GM12878 (cell line): ENCODE measurements around the gene DOK4. TPM values are rescaled to one million over a fixed set of nuclear protein-coding genes. Genes with fewer than 3 reads are reported as not detected.

Experiments
- BRCA1 ChIP-seq: IDR thresholded peaks from 2 replicates; pipeline ENCODE4 v1.6.1; 2011; ENCODE audit warnings: low read depth, low read length, improper control_type of control experiment
- CBX3 ChIP-seq: fragments of 200-600 bp; sonication (generic); IDR thresholded peaks from 2 replicates; pipeline ENCODE4 v1.6.1; 2016; ENCODE audit warnings: low read depth, borderline replicate concordance
- CEBPB ChIP-seq, 2 experiments: fragments of 150-350 bp in 1 of 2; IDR thresholded peaks; 2 replicates each; pipeline ENCODE4 v1.6.1; 2012 to 2014; ENCODE audit warnings: low read depth in 2 of 2, low read length in 2 of 2, borderline replicate concordance in 1 of 2, inconsistent platforms in 1 of 2
- MEF2A ChIP-seq: IDR thresholded peaks from 2 replicates; pipeline ENCODE4 v1.6.1; 2011; ENCODE audit warnings: low read depth, mild to moderate bottlenecking, low read length, moderate library complexity; ENCODE audit not compliant: insufficient read depth
- NFYB ChIP-seq: IDR thresholded peaks from 2 replicates; pipeline ENCODE4 v1.6.1; 2011; ENCODE audit warnings: low read depth, mild to moderate bottlenecking, low read length, improper control_type of control experiment, moderate library complexity; ENCODE audit not compliant: insufficient read depth
- NR2C1 ChIP-seq: fragments of 450-650 bp; IDR thresholded peaks from 2 replicates; pipeline ENCODE4 v1.6.1; 2017; ENCODE audit warnings: antibody characterized with exemption, mild to moderate bottlenecking, moderate library complexity
- NR2F1 ChIP-seq: fragments of 450-650 bp; conservative IDR thresholded peaks from 2 replicates; pipeline ENCODE4 v1.6.1; 2017; ENCODE audit warnings: mild to moderate bottlenecking
- PAX8 ChIP-seq: fragments of 450-650 bp; IDR thresholded peaks from 2 replicates; pipeline ENCODE4 v1.6.1; 2017; ENCODE audit warnings: mild to moderate bottlenecking, moderate library complexity
- POU2F2 ChIP-seq: IDR thresholded peaks from 3 replicates; pipeline ENCODE4 v1.6.1; 2011; ENCODE audit warnings: low read depth, mild to moderate bottlenecking, low read length, borderline replicate concordance
- RELA ChIP-seq: fragments of 450-650 bp; IDR thresholded peaks from 2 replicates; pipeline ENCODE4 v1.8.0; 2014; ENCODE audit warnings: borderline replicate concordance; ENCODE audit not compliant: partially characterized antibody
- RELB ChIP-seq: fragments of 450-650 bp; IDR thresholded peaks from 2 replicates; pipeline ENCODE4 v1.6.1; 2017; ENCODE audit warnings: low read depth, mild to moderate bottlenecking, moderate library complexity
- RUNX3 ChIP-seq: IDR thresholded peaks from 2 replicates; pipeline ENCODE4 v1.6.1; 2012; ENCODE audit warnings: low read length, inconsistent platforms
- USF2 ChIP-seq: IDR thresholded peaks from 2 replicates; pipeline ENCODE4 v1.6.1; 2011; ENCODE audit warnings: low read depth, low read length, improper control_type of control experiment, borderline replicate concordance
- ZNF24 ChIP-seq: fragments of 450-650 bp; IDR thresholded peaks from 2 replicates; pipeline ENCODE4 v1.6.1; 2017; ENCODE audit warnings: antibody characterized with exemption, mild to moderate bottlenecking
- ZNF384 ChIP-seq: IDR thresholded peaks from 2 replicates; pipeline ENCODE4 v1.6.1; 2012; ENCODE audit warnings: low read depth, mild to moderate bottlenecking, low read length, improper control_type of control experiment, borderline replicate concordance
- polyA plus RNA-seq, 11 experiments: library from polyadenylated mRNA; depleted of rRNA in 4 of 11; unstranded in 6 of 11; stranded (reverse) in 5 of 11; fragments of >200 nt; fragmentation: Nextera tagmentation in 4 of 11; fragmentation: Illumina TruSeq in 1 of 11; extraction: Ambion mirVana in 4 of 11; extraction: Trizol in 1 of 11; gene quantifications; 1 replicate in 1 of 11; 2 replicates in 10 of 11; pipeline versions ENCODE4 v1.2.1 to v1.2.3, GENCODE V29; 2011 to 2016; ENCODE audit warnings: inconsistent platforms in 2 of 11, missing spikeins in 2 of 11, low read depth in 1 of 11
- total RNA-seq, 4 experiments: library from RNA; depleted of rRNA in 3 of 4; stranded (reverse); fragments of >200 nt in 3 of 4; fragmentation: Illumina TruSeq in 1 of 4; extraction: Trizol in 1 of 4; gene quantifications; 2 replicates each; pipeline versions ENCODE4 v1.2.1 to v1.2.3, GENCODE V29; 2013 to 2021
- TF ChIP-seq, protein P1 (sequence below): IDR thresholded peaks from 2 replicates; pipeline ENCODE4 v1.6.1; 2012; ENCODE audit warnings: low read length, inconsistent platforms
- TF ChIP-seq, protein P2 (sequence below): fragments of 450-650 bp; formaldehyde crosslinking; IDR thresholded peaks from 2 replicates; pipeline ENCODE4 v1.5.0; 2022; ENCODE audit warnings: mild to moderate bottlenecking, missing genetic modification characterization

DOK4 gene
- total and polyA plus RNA-seq, 10 of the 15 experiments (the other 5 are each of a cell fraction or from before 2014, with no cell fraction given) = 0.20 to 7.0 (median 2.4) TPM; not detected in 1

GRCh38 chr16:57462209-57462977, 23.9 kb downstream of the DOK4 start, which contains the start of gene POLR2C (continued):
- TF ChIP-seq CEBPB (IDR thresholded peaks at IDR 0.05; ENCODE audit: borderline replicate concordance in 1 of 2, low read depth in 2 of 2, low read length in 2 of 2) (no peak), NFYB (no peak), BRCA1 (no peak), RELB (peak; percentile 24; the same call in 1 of the 2 replicates), ZNF24 (peak; percentile 58), RELA (peak; percentile 77), POU2F2 (peak; percentile 92; the same call in 2 of the 3 replicates), NR2C1 (peak; percentile 34; the same call in 1 of the 2 replicates), CBX3 (no peak), PAX8 (no peak), NR2F1 (0 out of 2 replicates have a peak, but pooled peaks have one; percentile 20), MEF2A (0 out of 2 replicates have a peak, but pooled peaks have one; percentile 50), RUNX3 (peak; percentile 86), ZNF384 (no peak), USF2 (no peak)
- TF ChIP-seq, protein P1, sequence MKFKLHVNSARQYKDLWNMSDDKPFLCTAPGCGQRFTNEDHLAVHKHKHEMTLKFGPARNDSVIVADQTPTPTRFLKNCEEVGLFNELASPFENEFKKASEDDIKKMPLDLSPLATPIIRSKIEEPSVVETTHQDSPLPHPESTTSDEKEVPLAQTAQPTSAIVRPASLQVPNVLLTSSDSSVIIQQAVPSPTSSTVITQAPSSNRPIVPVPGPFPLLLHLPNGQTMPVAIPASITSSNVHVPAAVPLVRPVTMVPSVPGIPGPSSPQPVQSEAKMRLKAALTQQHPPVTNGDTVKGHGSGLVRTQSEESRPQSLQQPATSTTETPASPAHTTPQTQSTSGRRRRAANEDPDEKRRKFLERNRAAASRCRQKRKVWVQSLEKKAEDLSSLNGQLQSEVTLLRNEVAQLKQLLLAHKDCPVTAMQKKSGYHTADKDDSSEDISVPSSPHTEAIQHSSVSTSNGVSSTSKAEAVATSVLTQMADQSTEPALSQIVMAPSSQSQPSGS = no peak
- TF ChIP-seq, protein P2, sequence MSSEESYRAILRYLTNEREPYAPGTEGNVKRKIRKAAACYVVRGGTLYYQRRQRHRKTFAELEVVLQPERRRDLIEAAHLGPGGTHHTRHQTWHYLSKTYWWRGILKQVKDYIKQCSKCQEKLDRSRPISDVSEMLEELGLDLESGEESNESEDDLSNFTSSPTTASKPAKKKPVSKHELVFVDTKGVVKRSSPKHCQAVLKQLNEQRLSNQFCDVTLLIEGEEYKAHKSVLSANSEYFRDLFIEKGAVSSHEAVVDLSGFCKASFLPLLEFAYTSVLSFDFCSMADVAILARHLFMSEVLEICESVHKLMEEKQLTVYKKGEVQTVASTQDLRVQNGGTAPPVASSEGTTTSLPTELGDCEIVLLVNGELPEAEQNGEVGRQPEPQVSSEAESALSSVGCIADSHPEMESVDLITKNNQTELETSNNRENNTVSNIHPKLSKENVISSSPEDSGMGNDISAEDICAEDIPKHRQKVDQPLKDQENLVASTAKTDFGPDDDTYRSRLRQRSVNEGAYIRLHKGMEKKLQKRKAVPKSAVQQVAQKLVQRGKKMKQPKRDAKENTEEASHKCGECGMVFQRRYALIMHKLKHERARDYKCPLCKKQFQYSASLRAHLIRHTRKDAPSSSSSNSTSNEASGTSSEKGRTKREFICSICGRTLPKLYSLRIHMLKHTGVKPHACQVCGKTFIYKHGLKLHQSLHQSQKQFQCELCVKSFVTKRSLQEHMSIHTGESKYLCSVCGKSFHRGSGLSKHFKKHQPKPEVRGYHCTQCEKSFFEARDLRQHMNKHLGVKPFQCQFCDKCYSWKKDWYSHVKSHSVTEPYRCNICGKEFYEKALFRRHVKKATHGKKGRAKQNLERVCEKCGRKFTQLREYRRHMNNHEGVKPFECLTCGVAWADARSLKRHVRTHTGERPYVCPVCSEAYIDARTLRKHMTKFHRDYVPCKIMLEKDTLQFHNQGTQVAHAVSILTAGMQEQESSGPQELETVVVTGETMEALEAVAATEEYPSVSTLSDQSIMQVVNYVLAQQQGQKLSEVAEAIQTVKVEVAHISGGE (CRISPR knock-in tag) = no peak
